Heart left ventricle (tissue), 16 donors: Measurements from ENCODE around the gene TGM4. TPM values are rescaled to one million over a fixed set of nuclear protein-coding genes. Genes with fewer than 3 reads are reported as not detected.

Source experiments
- ATAC-seq, 4 donors: fragments of 200-7000 bp; cut with Tn5 transposase; one replicate each; pipeline ENCODE4 v1.9.1; 2020 to 2022; ENCODE audit warnings: moderate library complexity in 4 of 4, mild to moderate bottlenecking in 3 of 4, moderate number of reproducible peaks in 1 of 4
- DNase-seq, 5 donors: peaks; one replicate each; pipeline ENCODE4 v3.0.0-alpha.2; 2020
- H3K27ac ChIP-seq, 12 donors: fragments of 200-600 bp; sonication (generic) in 4 of 12; one replicate each; pipeline versions ENCODE4 v1.5.0 to v1.8.0; 2016 to 2022; ENCODE audit warnings: mild to moderate bottlenecking in 2 of 12
- H3K27me3 ChIP-seq, 9 donors: fragments of 200-600 bp; sonication (generic) in 2 of 9; one replicate each; pipeline versions ENCODE4 v1.5.1 to v1.8.0; 2016 to 2022; ENCODE audit warnings: mild to moderate bottlenecking in 3 of 9
- H3K36me3 ChIP-seq, 9 donors: fragments of 200-600 bp; sonication (generic) in 2 of 9; one replicate each; pipeline versions ENCODE4 v1.5.0 to v1.8.0; 2018 to 2022; ENCODE audit warnings: mild to moderate bottlenecking in 2 of 9
- H3K4me1 ChIP-seq, 12 donors: fragments of 200-600 bp; sonication (generic) in 4 of 12; one replicate each; pipeline versions ENCODE4 v1.5.0 to v1.8.0; 2016 to 2022; ENCODE audit warnings: mild to moderate bottlenecking in 3 of 12
- H3K4me3 ChIP-seq, 12 donors: fragments of 200-600 bp; sonication (generic) in 4 of 12; one replicate each; pipeline versions ENCODE4 v1.5.0 to v1.8.0; 2017 to 2022; ENCODE audit warnings: mild to moderate bottlenecking in 9 of 12, moderate library complexity in 4 of 12
- H3K9me3 ChIP-seq, 12 donors: fragments of 200-600 bp; sonication (generic) in 4 of 12; one replicate each; pipeline versions ENCODE4 v1.5.0 to v1.8.0; 2016 to 2022; ENCODE audit warnings: mild to moderate bottlenecking in 1 of 12
- CTCF ChIP-seq, 12 donors: fragments of 200-600 bp; sonication (generic) in 4 of 12; IDR thresholded peaks; one replicate each; pipeline versions ENCODE4 v1.5.0 to v1.8.0; 2018 to 2022; ENCODE audit warnings: antibody characterized with exemption in 12 of 12, mild to moderate bottlenecking in 5 of 12
- POLR2A ChIP-seq, 2 donors: fragments of 450-650 bp; IDR thresholded peaks; one replicate each; pipeline ENCODE4 v1.6.1; 2017; ENCODE audit warnings: antibody characterized with exemption in 2 of 2, mild to moderate bottlenecking in 2 of 2, moderate library complexity in 2 of 2
- WGBS, 4 donors: extraction: QIAGEN DNeasy Blood & Tissue Kit in 2 of 4; methylation state at CpG; one replicate each; pipeline versions ENCODE4 v1.1.5 to v1.1.7; 2013 to 2018; 5-methylcytosine and 5-hydroxymethylcytosine counted together
- intact Hi-C, 10 donors: fragments of 100-400 bp; cut with DNase I; formaldehyde crosslinking; loops; one replicate each; pipeline versions ENCODE4 v1.11.1 to v1.14.2; 2022
- polyA plus RNA-seq, 2 donors: library from polyadenylated mRNA; stranded (reverse); fragments of 200-250 nt; gene quantifications; one replicate each; pipeline ENCODE4 v1.2.3, GENCODE V29; 2013
- total RNA-seq, 9 donors: library from RNA; depleted of rRNA in 2 of 9; stranded (reverse); fragments of >200 nt in 2 of 9; fragmentation: NEBNext Ultra II Directional in 3 of 9; extraction: Animal tissue kit (Norgen Biotek cat#: 25700) in 3 of 9; gene quantifications; one replicate each; pipeline versions ENCODE4 v1.1.0 to v1.2.4, GENCODE V29; 2016 to 2023
- donor health status: ischemic (EF 13 %, LVEDD 7.1; RV severe dilation, severe dysfunction).
- donor health status: healthy with polysubstance abuse.
- donor health status: DM: no; HTN: yes; CAD: no.
- donor health status: DM: no; HTN: no; CAD: no.
- donor health status: ischemic (EF 25% LVEDD 6.9; RV normal size, moderate dysfunction).
- donor health status: ischemic (EF 25% LVEDD 5.7; RV mildly dilated, moderate dysfunction).
- donor health status: healthy.
- donor health status: DM: yes; HTN: yes; CAD: no.
- donor health status: ischemic (EF 35%, LVEDD 5.7; RV mildly dilated, moderate dysfunction).
- donor health status: nonischemic (EF 11% LVEDD 7.7; RV severe dilation, severe dysfunction).
- donor health status: DM: yes; HTN: yes; CAD: no.
- donor health status: PGD.
- donor health status: ischemic (EF 29% LVEDD 5.4; RV normal size, mild dysfunction).
- donor health status: nonischemic (EF 23%, LVEDD 6.1; RV moderate dilation, normal function).

The TGM4 gene
- total and polyA plus RNA-seq, 11 donors: 0.66 TPM; not detected in 10

GRCh38 chr3:44832032-44832431 is 42.4 kb upstream of the TGM4 start:
- DNase-seq: no peak
- TF ChIP-seq POLR2A (IDR thresholded peaks at IDR 0.05) (no peak), CTCF (IDR thresholded peaks at IDR 0.05) (no peak)
- peak in 3 of 4 donors; percentile 46 to 62 (median 48) for ATAC-seq

GRCh38 chr3:44832965-44833364 is 41.4 kb upstream of the TGM4 start:
- intact Hi-C loops: no loop called here
- TF ChIP-seq POLR2A (IDR thresholded peaks at IDR 0.05) (no peak), CTCF (IDR thresholded peaks at IDR 0.05) (no peak)
- 56 to 75% (median 71%) methylated on average over 2 of the region's 2 CpGs for WGBS, 4 donors
- Histone ChIP-seq H3K27me3 (no peaks in the 10 kb centered on the region), H3K4me3 (peak overlapping the region in 8 of 12 donors; percentile 1 to 31 (median 20)), H3K27ac (peak overlapping the region in 5 of 12 donors; percentile 4 to 48 (median 25)), H3K4me1 (no peaks in the 10 kb centered on the region), H3K9me3 (peaks cover 0 to 18% (median 10%) of the 10 kb centered on the region in 12 donors), H3K36me3 (peaks cover 0 to 16% (median 0%) of the 10 kb centered on the region in 9 donors)
- peak in 1 of 4 donors; percentile 48 for ATAC-seq
- DNase-seq: no peak

More at GRCh38 chr3:44832032-44832431, 42.4 kb upstream of the TGM4 start:
- Histone ChIP-seq H3K4me3 (no peak overlapping the region), H3K27ac (no peak overlapping the region), H3K36me3 (peaks cover 0 to 15% (median 0%) of the 10 kb centered on the region in 9 donors), H3K4me1 (no peaks in the 10 kb centered on the region), H3K27me3 (no peaks in the 10 kb centered on the region), H3K9me3 (peaks cover 0 to 15% (median 6%) of the 10 kb centered on the region in 12 donors)
- intact Hi-C loops: no loop called here
- WGBS, 4 donors: 36 to 64% (median 48%) methylated on average over 1 of the region's 1 CpG

- TF ChIP-seq CTCF (IDR thresholded peaks at IDR 0.05): no peak
- no peak for TF ChIP-seq POLR2A (IDR thresholded peaks at IDR 0.05)
- H3K9me3 ChIP-seq: peaks cover 0 to 18% (median 10%) of the 10 kb centered on the region in 12 donors
- peak overlapping the region in 6 of 12 donors; percentile 4 to 48 (median 17) for H3K27ac ChIP-seq
- H3K36me3 ChIP-seq: peaks cover 0 to 20% (median 0%) of the 10 kb centered on the region in 9 donors
- H3K4me3 ChIP-seq: peak overlapping the region in 8 of 12 donors; percentile 1 to 31 (median 20)
- DNase-seq (no peak), ATAC-seq (peak; percentile 32 to 66 (median 42))
- no peaks in the 10 kb centered on the region for H3K4me1 ChIP-seq
- H3K27me3 ChIP-seq: no peaks in the 10 kb centered on the region
- 41 to 71% (median 46%) methylated on average over 7 of the region's 7 CpGs for WGBS, 4 donors
- intact Hi-C loops: no loop called here
Observed at GRCh38 chr3:44833394-44833793, 41.0 kb upstream of the TGM4 start.

- Histone ChIP-seq H3K9me3 (peaks cover 0 to 18% (median 10%) of the 10 kb centered on the region in 12 donors), H3K27me3 (no peaks in the 10 kb centered on the region), H3K4me3 (no peak overlapping the region), H3K36me3 (peaks cover 0 to 16% (median 0%) of the 10 kb centered on the region in 9 donors), H3K27ac (no peak overlapping the region), H3K4me1 (no peaks in the 10 kb centered on the region)
- 92 to 98% (median 95%) methylated on average over 3 of the region's 3 CpGs for WGBS, 4 donors
- TF ChIP-seq POLR2A (IDR thresholded peaks at IDR 0.05): no peak
- TF ChIP-seq CTCF (IDR thresholded peaks at IDR 0.05): no peak
- no peak for DNase-seq
- ATAC-seq: no peak
- intact Hi-C loops: no loop called here
Observed at GRCh38 chr3:44835684-44836083, 38.7 kb upstream of the TGM4 start.
